CD4-positive, alpha-beta T cell treated with Interleukin-10 for 1 hour (primary cell): ENCODE results near the gene EPRS1.
A peak's percentile ranks its signal among the peaks of the same experiment; 100 is the strongest.

Source experiments
- DNase-seq: peaks from one replicate; pipeline ENCODE4 v3.0.0-alpha.2; 2020

The EPRS1 gene

DNA sequence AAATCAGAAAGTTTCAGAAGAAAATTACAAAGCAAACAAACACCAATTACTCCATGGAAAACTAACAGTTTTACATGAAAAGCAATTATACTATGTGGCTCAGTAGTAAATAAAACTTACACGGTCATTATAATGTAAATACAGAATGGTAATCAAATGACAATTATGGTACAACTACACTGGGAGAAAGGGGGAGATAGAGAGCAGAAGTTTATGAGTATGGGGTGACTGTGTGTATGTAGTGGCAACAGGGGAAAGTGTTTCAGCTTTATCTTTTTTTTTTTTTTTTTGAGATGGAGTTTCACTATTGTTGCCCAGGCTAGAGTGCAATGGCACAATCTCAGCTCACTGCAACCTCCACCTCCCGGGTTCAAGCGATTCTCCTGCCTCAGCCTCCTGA lies 8.5 kb downstream of the EPRS1 start:
- DNase-seq, result peak; percentile 7

DNA sequence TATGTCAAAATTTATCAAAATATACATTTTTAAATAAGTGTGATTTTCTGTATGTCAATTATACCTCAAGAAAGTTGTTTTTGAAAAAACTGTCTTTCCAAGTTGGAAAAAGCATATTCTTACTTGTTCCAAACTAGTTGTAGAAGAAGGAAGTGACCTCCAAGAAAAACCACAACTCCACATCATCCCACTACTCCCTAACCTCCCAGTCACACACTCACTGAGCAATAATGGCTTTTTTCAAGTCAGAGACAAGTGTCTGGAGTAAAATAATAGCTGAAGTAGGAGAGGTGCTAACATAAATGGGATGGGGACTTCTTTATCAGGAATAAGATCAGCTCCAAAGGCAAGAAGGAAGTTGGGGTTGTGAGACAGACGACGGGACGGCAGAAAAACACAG lies 13.4 kb downstream of the EPRS1 start:
- DNase-seq, result no peak

DNA sequence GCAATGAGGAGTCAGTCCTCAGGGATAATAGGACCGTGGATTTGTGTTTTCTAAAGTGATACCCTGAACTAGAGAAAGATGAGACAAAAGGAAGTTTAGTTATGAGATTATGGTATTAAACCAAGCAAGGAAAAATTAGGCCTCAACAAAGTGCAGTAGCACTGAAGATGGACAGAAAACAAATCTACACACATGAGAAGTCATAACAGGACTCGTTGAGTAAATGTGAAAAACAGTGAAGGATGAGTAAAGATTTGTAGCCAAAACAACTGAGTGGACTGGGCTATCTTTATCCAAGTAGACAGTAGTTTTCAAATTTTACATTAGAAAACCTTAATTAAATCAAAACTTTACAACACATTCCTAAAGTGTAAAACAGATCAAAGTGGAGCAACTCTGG lies 15.0 kb downstream of the EPRS1 start:
- no peak for DNase-seq

DNA sequence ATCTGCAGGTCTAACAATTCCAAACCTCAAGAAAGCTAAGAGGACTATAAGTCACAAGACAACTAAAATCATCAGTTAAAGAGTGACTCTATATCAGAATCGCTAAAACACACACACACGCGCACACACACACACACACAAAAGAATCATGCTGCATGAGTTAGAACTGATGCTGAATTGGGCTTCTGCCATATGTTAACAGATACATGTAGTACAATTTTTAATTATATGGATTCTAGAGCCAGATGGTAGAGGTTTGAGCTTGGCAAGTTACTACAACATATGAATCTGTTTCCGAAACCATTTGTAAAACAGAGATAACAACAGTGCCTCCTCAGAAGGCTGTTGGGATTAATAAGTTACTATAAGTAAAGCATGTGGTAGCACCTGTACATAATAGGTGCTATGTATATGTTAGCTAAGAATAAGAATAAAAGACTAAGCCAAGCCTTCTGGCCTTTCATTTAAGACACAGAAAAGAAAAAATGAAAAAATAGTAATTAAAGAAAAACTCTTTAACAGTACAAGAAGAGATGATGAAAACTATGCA lies 17.9 kb downstream of the EPRS1 start:
- DNase-seq, result no peak

DNA sequence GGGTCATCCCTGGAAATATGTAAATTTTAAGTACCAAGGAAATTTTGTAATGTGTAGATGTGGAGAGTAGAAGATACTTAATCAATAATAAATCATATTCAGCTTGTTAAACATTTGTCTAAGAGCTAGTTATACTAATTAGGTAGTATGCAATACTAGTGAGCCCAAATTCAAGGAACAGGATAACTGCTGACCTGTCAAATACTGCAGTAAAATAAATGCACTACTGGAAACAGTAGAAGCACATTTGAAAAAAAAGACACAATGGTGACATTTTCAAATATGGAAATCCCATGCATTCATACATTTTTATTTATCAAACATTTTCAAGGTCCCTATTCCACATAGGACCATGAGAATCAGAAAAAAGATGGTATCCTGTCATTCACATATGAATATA lies 27.2 kb downstream of the EPRS1 start:
- DNase-seq, result no peak

DNA sequence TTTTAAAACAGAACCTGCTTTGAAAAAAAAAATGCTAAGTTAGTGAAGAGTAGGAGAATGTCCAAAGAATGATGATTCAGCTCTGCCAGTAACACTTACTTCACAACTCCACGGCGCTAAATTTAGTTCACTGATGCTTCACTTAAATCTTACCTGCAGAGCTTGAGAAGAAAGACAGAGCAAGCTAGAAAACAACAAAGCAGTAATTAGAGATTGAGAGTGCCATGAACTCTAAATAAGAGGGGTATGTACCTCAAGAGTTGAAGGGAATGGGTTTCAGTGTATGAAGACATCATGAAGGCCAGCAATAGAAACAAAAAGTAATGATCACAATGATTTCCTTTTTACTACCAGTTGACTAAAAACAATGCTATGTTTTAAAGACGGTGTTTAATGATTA lies 32.8 kb downstream of the EPRS1 start:
- no peak for DNase-seq

DNA sequence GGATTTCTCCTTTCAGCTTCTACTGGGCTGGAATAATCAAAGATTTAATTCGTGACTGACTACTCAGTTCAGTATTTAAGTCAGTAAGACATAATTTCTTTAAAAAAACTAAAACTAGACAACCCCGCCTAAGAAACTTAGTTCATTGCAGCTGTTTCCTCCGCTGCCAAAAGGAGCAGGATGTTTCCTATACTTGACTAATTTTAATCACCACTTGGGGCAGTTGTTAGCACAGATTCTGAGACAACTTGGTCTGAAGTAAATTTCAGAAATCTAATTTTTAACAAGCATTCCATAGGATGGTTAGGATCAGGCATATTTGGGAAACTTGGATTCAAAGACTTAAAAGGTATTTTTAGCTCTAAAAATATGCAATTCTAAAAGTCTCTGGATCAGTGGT lies 34.0 kb downstream of the EPRS1 start:
- DNase-seq, result no peak

DNA sequence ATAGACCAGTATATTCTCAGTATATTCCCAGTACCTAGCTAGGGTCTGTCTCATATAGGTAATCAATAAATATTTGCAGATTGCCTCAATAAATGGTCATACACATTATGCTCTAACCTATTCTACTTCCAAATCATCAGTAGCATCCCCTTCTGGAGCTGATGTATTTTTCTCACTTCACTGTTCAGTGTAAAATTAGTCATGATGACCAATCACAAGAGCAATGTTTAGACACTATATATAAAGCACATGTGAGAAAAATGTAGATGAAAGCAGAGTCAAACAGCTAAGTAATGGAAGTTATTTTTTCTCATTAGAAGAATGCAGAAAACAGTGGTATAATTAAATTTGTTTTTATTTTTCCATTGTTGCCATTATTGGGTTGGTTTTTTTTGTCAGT lies 34.7 kb downstream of the EPRS1 start:
- no peak for DNase-seq

DNA sequence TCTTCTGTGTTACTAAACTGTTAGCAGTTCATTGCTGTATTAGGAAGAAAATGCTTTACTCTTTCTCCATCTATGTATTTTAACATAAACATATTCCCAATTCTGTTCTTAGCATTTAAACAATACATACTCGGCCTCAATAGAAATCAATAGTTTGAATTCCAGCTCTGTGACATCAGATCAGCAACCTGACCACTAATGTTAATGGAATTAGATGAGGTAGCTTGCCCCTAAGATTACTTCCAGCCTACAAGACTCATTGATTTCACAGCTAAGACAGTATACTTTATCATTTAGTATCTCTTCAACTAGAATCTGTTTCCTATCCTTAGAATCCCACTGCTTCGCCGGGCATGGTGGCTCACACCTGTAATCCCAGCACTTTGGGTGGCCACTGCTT lies 38.9 kb downstream of the EPRS1 start:
- DNase-seq, result no peak

DNA sequence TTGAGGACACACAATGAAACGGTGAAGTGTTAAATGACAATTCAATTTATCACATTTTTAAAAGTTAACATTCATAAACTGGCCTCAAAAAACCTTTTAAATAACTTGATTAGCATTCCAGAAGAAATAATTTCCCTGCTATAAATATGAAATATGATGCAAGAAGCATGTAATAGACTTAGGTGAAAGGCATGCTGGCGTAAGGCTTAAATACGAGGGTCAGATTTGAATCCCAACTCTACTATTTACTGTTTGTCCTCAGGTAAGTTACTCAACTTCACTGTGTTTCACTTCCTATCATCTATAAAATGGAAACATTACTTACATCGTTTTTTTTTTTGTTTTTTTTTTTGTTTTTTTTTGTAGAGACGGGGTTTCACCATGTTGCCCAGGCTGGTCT lies 40.8 kb downstream of the EPRS1 start:
- no peak for DNase-seq

DNA sequence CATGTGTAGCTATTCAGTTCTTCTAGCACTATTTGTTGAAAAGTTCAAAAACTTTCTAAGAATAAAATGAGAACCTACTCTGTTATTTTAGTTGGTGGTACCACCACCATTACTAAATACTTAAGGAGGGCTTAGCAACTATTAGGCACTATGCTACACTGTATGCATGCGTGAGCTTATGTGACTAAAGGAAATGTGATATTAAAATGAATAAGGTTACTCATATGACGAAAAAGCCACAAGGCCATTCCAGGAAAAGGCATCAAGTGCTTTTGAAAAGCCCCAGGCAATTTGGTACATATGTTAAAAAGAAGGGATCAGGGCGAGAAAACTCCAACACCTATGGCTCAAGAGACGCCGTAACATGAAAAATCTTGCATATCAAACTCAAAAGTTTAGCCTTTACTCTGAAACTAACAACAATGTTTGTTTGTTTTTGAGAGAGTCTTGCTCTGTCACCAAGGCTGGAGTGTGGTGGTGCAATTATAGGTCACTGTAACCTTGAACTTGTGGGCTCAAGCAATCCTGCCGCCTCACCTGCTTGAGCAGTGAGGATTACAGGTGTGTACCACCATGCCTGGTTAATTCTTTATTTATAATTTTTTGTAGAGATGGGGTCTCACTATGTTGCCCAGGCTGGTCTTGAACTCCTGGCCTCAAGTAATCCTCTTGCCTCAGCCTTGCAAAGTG lies 42.5 kb downstream of the EPRS1 start:
- DNase-seq, result no peak

DNA sequence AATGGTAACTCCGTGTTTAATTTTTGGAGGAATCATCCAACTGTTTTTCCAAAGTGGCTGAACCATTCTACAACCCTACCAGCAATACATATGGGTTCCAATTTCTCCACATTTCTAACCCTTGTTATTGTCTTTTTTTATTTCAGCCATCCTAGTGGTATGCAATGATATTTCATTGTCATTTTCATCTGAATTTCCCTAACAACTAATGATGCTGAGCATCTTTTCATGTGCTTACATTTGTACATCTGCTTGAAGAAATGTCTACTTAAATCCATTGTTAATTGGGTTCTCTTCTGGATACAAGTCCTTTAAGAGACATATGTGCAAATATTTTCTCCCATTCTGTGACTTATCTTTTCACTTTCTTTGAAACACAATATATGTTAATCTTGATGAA lies 43.3 kb downstream of the EPRS1 start:
- DNase-seq, result no peak

DNA sequence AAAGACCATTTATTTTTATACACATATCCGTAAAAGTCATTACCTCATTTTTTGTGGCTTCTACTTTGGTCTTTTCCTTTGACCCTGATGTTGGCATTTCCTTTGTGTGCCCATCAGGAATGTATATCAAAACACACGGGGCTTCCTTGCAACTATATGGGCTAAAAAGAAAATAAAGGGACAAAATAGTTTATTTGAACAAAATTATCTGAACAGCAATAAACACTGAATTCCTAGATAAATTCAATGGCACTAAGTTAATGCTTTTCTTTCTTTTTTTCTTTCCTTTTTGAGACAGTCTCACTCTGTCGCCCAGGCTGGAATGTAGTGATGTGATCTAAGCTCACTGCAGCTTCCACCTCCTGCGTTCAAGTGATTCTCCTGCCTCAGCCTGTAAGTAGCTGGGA lies 45.2 kb downstream of the EPRS1 start:
- no peak for DNase-seq

DNA sequence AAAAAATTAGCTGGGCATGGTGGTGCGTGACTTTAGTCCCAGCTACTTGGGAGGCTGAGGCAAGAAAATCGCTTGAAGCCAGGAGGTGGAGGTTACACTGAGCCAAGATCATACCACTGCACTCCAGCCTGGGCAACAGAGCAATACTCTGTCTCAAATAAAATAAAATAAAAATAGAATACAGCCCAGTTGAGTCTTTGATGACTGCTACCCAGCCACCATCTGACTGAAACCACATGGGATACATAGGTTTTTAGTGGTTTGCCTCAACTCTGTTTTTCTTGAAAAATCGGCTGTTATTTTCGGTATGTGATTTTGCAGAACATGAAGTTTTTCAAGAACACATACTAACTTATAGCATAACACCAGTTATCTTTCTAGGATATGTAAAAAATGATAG lies 46.5 kb downstream of the EPRS1 start:
- DNase-seq, result no peak
